ENCODE measurements around the gene IL23R.

Gene IL23R

GRCh38 chr1:67241200-67241746, 75.0 kb downstream of the IL23R start:
- no peak for DNase-seq (ENCODE audit: low spot score)

GRCh38 chr1:67242016-67242415, 75.8 kb downstream of the IL23R start:
- DNase-seq (ENCODE audit: low spot score), result no peak

- no peak for DNase-seq (ENCODE audit: low spot score)
Measured at GRCh38 chr1:67250051-67250653, 83.9 kb downstream of the IL23R start.

DNA sequence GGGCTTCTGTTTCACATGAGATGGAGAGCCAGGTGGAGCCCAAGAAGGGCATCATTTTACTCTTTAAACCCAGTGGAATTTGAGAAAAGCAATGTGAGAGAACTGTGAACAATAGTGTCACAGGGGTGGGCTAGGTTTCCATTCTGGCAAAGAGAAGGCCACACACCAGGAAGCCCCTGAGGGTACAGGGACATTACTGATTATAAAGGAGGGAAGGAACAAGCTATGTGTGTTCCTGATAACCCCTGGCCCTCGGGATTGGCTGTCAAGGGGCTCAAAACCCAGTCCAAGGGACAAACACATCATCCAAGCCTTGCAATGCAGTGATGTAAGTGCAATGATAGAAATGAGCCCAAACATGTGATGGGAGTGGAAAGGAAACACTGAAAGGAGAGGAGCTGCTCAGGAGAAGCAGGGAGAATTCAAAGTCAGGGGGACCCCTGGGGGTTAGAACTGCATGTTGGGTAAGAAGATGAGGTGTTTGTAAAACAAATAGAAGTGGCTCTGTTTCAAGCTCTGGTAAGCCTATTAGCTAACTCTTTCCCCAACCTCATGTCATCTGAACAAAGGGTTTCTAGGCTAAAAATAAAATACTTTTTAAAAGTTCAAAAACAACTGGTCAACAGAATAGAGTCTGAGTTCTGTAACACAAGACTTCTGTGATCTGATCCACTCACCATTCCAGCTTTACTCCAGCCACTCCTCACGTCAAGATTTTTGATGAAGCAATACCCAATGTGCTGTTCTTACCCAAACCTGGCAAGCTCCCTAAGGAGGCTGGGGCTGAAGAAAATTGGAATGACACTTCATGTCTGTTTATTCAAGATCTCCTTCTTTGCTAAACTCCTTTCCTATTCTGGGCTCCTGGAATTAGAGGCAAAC, 90.3 kb downstream of the IL23R start:
- DNase-seq (ENCODE audit: low spot score), result no peak

DNA sequence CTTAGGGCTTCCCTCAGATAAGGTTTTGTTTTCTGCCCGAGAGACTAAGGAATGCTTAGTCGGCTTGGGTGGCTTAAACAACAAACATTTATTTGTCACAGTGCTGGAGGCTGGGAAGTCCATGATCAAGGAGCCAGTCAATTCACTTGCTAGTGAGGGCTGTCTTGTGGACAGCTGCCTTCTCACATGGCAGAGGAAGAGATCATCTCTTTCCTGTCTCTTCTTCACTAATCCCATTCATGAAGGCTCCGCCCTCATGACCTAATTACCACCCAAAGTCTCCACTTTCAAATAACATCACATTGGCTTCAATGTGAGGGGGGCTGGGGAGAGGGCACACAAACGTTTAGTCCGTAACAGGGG, 90.9 kb downstream of the IL23R start:
- DNase-seq (ENCODE audit: low spot score), result no peak

GRCh38 chr1:67261680-67262079, 95.4 kb downstream of the IL23R start:
- DNase-seq (ENCODE audit: low spot score), result no peak

DNA sequence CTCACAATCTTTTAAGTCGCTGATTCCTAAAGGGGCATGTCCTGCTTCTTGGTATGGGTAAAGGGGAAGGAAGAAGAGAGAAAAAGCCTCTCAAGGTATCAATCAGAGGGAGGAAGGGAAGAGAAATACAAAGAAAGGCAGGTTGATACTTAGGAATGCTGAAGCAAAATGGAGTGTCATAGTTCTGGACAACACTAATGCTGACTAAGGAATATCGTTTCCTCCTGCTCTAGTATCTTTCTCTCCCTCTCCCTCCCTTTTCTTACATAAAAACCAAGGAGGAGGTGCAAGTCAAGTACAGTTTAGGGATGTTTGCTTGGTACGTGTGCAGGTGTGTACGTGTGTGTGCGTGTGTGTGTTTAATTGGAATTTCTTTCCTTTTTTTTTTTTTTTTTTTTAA, 96.5 kb downstream of the IL23R start:
- no peak for DNase-seq (ENCODE audit: low spot score)

DNA sequence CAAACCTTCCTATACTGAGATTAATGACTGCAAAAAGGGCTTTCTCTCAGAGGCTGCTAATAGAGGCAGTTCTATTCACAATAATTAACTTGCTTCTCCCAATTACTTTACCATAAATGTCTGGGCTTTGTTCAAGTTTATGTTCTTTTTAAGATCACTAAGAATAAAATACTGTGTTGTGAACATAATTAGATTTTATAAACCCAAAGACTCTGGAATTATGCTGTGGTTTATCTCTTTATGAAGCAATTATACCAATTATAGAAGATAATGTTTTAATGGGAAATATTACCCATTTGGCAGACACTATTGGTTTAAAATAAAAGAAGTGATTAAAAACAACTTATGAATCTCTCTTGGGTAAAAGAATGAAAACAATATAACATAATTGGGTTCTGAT, 97.9 kb downstream of the IL23R start:
- DNase-seq (ENCODE audit: low spot score), result no peak

DNA sequence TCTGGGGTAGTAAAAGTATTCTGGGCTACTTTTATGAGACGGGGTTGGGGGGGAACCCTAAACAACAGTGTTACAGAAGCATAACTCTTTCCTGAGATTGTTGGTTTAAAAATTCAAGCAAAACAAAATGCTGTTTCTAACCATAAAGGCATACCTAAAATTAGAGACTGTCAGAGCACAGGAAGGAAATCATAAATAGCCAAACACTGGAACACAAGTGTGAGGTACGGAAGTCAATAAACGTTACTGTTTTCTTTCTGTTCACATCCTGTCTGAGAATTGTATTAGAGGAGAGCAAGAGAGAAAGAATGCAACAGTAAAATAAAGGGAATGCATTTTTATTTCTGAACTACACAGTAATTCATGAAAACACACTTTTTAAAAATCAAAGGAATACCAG, 98.6 kb downstream of the IL23R start:
- no peak for DNase-seq (ENCODE audit: low spot score)

DNA sequence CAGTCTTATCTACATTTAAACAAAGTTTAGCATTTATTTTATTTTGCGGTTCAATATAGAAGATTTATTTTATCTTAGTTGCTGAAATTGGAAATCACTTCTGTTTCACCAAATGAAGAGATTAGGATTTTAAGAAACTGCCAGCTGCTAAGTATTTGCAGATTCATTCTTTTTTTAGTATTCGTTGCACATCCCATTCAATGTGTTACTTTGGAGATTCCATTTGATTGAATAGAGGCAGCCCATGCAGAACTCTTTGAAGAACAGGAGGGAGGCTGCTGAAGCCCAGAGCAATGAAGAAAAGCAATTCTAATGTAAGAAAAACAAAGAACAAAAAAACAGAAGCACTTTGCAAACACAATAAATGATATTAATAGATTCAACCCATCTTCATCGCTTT, 102.8 kb downstream of the IL23R start:
- no peak for DNase-seq (ENCODE audit: low spot score)

DNA sequence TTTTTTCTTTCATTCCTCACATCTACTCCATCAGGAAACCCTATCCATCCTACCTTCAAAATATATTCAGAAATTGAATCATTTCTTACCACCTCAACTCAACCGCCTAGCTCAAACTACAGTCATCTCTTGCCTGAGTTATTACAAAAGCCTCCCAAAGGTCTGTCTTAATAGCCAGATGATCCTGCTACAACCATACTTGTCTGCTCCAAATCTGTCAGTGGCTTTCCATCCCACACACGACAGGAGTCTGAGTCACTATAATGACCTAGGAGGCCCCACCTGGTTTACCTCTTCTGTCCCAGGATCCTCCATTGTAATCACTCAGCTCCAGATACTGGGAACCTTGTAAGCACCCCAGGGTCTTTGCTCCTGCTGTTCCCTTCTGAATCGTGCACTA, 104.3 kb downstream of the IL23R start:
- DNase-seq (ENCODE audit: low spot score), result no peak

GRCh38 chr1:67273591-67273990, 107.3 kb downstream of the IL23R start:
- no peak for DNase-seq (ENCODE audit: low spot score)

DNA sequence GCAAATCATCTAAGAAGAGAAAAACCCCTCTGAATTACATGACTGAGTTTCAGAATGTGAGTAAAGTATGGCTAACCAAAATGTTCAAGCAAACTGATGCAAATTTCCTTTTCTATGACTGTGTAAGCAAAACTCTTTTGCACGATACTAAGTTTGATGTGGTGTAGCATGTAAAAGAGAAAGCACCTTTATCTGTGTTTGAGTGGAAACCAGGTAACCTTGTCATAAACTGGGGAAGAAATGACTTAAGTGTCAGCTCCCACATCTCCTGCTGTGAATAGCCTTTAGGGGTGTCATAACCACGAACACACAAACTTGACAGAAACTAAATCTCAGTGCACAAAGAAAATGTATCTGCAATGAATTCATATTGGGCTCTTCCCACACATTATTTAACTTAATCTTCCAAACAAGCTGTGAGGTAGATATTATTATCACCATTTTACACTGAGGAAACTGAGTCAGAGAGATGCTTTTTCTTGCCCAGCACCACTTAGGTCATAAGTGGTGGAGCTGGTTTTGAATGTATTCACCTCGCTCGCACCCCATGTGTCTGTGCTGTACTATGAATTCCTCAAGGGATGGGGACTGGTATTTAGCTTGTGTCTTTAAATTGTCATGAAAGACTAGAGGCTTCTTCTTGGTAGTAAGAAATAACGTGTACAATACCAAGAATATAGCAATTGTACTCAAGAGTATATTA, 108.5 kb downstream of the IL23R start:
- no peak for DNase-seq (ENCODE audit: low spot score)

- no peak for DNase-seq (ENCODE audit: low spot score)
Measured at GRCh38 chr1:67280696-67281095, 114.4 kb downstream of the IL23R start.

DNA sequence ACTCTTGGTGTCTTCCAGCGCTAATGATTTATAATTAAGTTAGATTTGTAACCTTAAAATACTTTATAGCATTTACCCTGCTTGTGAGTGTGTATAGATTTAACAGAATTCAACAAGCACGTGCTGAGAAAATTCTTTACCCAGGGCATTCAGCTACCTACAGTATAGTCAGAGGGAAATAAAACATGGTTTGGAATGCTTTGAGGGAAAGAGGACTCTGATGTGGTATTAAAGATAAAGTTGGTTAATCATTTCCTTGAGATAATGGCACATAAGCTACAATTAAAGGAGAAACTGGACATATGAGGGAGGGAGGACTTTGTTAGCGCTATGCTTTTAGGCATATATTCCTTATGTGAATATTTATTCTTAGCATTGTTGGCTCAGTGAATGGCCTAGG, 115.0 kb downstream of the IL23R start:
- no peak for DNase-seq (ENCODE audit: low spot score)

DNA sequence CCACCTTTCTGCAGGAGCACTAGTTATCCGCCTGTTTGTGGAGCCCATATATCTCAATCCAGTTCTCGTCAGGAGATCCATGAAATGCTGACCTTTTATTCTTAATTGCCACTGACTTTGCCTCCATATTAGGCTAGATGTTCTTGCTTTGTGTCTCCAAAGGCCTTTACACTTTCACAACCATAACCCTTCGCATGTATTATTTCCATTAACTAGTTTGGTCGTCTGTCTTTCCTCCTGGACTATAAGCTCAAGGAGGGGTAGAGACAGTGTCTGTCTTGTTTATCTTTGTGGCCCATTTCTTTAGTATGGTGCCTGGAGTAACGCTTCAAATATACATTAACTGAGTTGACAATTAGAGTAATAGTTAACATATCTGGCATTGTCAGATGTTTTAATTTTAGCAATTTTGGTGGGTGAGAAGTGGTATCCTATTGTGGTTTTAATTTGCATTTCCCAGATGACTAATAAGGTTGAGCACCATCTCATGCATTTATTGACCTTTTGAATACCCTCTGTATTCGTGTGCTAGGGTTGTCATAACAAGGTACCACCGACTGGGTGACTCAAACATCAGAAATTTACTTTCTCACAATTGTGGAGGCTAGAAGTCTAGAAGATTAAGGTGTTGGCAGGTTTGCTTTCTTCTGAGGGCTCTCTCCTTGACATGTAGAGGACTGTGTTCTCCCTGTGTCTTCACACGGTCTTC, 119.7 kb downstream of the IL23R start:
- no peak for DNase-seq (ENCODE audit: low spot score)

DNA sequence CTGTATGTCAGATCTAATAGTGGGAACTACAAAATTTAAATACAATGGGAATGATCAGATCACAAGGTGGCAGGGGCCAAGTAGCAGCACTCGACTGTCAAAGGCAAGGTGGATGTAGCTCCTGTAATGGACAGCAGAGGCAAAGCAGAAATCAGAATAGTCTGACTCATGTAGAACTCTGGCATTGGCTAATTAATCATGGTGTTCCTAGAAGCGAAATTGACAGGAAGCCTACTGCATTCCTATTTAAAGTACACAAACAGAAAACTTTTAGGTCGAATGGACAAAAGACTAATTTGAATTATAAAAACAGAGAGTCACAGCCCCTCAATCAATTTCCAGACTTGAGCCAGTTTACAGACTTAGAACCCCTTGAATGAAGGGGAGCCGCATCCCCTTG, 124.0 kb downstream of the IL23R start:
- no peak for DNase-seq (ENCODE audit: low spot score)

- no peak for DNase-seq (ENCODE audit: low spot score)
Measured at GRCh38 chr1:67294836-67295617, 128.8 kb downstream of the IL23R start.

DNA sequence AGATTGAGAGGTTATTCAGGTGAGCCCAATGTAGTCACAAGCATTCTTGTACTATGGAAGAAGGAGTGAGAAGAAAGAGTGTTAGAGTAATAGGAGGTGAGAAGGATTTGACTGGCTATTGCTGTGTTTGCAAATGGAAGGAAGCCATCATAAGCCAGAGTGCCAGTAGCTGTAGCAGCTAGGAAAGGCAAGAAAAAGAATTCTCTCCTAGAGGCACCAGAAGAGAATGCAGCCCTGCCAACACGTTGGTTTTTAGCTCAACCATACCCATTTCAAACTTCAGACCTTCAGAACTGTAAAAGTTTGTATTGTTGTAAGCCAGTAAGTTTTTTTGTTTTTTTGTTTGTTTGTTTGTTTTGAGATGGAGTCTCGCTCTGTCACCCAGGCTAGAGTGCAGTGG, 132.5 kb downstream of the IL23R start:
- no peak for DNase-seq (ENCODE audit: low spot score)

DNA sequence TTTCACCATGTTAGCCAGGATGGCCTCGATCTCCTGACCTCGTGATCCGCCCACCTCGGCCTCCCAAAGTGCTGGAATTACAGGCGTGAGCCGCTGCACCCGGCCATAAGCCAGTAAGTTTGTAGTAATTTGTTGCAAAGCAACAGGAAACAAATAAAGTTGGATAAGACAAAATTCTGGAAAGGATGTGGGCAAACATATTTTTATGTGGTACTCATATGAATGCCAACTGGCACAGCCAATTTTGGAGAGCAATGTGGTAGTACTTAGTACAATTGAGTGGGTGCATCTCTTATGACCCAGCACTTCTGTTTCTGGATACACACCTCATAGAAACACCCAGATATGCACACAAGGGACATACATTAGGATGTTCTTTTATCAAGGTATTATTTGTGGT, 133.0 kb downstream of the IL23R start:
- no peak for DNase-seq (ENCODE audit: low spot score)

GRCh38 chr1:67300561-67300960, 134.3 kb downstream of the IL23R start:
- no peak for DNase-seq (ENCODE audit: low spot score)

GRCh38 chr1:67304023-67304422, 137.8 kb downstream of the IL23R start:
- no peak for DNase-seq (ENCODE audit: low spot score)

Data from ecto neural progenitor cell (in vitro differentiated cells).